CD14-positive monocyte (primary cell): ENCODE results near the gene GREB1L. TPM values are rescaled to one million over a fixed set of nuclear protein-coding genes. Genes with fewer than 3 reads are reported as not detected.

ENCODE experiments used
- DNase-seq, 3 donors: peaks; one replicate each; pipeline ENCODE4 v3.0.0-alpha.2; 2011 to 2022
- H2AFZ ChIP-seq: 2 replicates; pipeline ENCODE4 v1.6.0; 2012; ENCODE audit warnings: mild to moderate bottlenecking, low read depth, low read length, inconsistent platforms; ENCODE audit not compliant: insufficient read depth, poor library complexity, severe bottlenecking
- H3K27ac ChIP-seq, 2 donors: 1 replicate in 1 of 2; 2 replicates in 1 of 2; pipeline ENCODE4 v1.5.1; 2012 to 2013; ENCODE audit warnings: low read length in 2 of 2, control low read depth in 1 of 2, inconsistent platforms in 1 of 2, low read depth in 1 of 2, mild to moderate bottlenecking in 1 of 2
- H3K27me3 ChIP-seq, 2 donors: one replicate each; pipeline versions ENCODE4 v1.6.0 to v1.6.1; 2011 to 2013; ENCODE audit warnings: low read length in 2 of 2; ENCODE audit not compliant: control insufficient read depth in 2 of 2, insufficient read depth in 2 of 2
- H3K36me3 ChIP-seq, 2 donors: replicated peaks in 1 of 2; 1 replicate in 1 of 2; 2 replicates in 1 of 2; pipeline versions ENCODE4 v1.5.1 to v1.6.1; 2012 to 2013; ENCODE audit warnings: low read length in 2 of 2, control low read depth in 1 of 2, inconsistent platforms in 1 of 2, mild to moderate bottlenecking in 1 of 2; ENCODE audit not compliant: insufficient read depth in 2 of 2, control insufficient read depth in 1 of 2
- H3K4me1 ChIP-seq, 2 donors: 1 replicate in 1 of 2; 2 replicates in 1 of 2; pipeline versions ENCODE4 v1.5.1 to v1.6.1; 2012 to 2013; ENCODE audit warnings: low read length in 2 of 2, control low read depth in 1 of 2, inconsistent platforms in 1 of 2, mild to moderate bottlenecking in 1 of 2, moderate library complexity in 1 of 2; ENCODE audit not compliant: insufficient read depth in 2 of 2, control insufficient read depth in 1 of 2
- H3K4me2 ChIP-seq: replicated peaks from 2 replicates; pipeline ENCODE3; 2012; ENCODE audit warnings: low read length, moderate library complexity, mild to moderate bottlenecking; ENCODE audit not compliant: poor library complexity, severe bottlenecking; ENCODE audit errors: extremely low read depth
- H3K4me3 ChIP-seq, 3 experiments: fragments of 200-600 bp in 1 of 3; sonication (generic) in 1 of 3; replicated peaks in 1 of 3; 1 replicate in 2 of 3; 2 replicates in 1 of 3; pipeline ENCODE4 v1.5.1; 2011 to 2013; ENCODE audit warnings: low read length in 3 of 3, mild to moderate bottlenecking in 3 of 3, control low read depth in 2 of 3, low read depth in 2 of 3, inconsistent platforms in 1 of 3, moderate library complexity in 1 of 3
- H3K79me2 ChIP-seq: 2 replicates; pipeline ENCODE4 v1.6.0; 2012; ENCODE audit warnings: mild to moderate bottlenecking, control low read depth, inconsistent platforms, low read length, moderate library complexity; ENCODE audit not compliant: insufficient read depth
- H3K9ac ChIP-seq: 2 replicates; pipeline ENCODE4 v1.6.0; 2017; ENCODE audit warnings: low read length, mild to moderate bottlenecking; ENCODE audit not compliant: insufficient read depth, poor library complexity, severe bottlenecking
- H3K9me3 ChIP-seq, 2 donors: replicated peaks in 1 of 2; 1 replicate in 1 of 2; 2 replicates in 1 of 2; pipeline versions ENCODE4 v1.5.1 to v1.6.1; 2012 to 2013; ENCODE audit warnings: low read length in 2 of 2, control low read depth in 1 of 2; ENCODE audit not compliant: control insufficient read depth in 1 of 2, insufficient read depth in 1 of 2
- H4K20me1 ChIP-seq: 2 replicates; pipeline ENCODE4 v1.6.0; 2012; ENCODE audit warnings: mild to moderate bottlenecking, low read length, control low read depth, moderate library complexity; ENCODE audit not compliant: insufficient read depth
- H3K27ac Mint-ChIP-seq, 7 donors: one replicate each; pipeline ENCODE4 v1.8.0; 2020; ENCODE audit warnings: mild to moderate bottlenecking in 7 of 7, mixed read lengths in 7 of 7, moderate library complexity in 6 of 7, inconsistent platforms in 2 of 7
- H3K27me3 Mint-ChIP-seq, 3 donors: one replicate each; pipeline ENCODE4 v1.8.0; 2021 to 2022; ENCODE audit warnings: low read depth in 3 of 3, mild to moderate bottlenecking in 3 of 3, mixed read lengths in 3 of 3, moderate library complexity in 3 of 3, inconsistent platforms in 1 of 3
- H3K36me3 Mint-ChIP-seq, 2 donors: one replicate each; pipeline ENCODE4 v1.8.0; 2020; ENCODE audit warnings: mixed read lengths in 2 of 2, inconsistent platforms in 1 of 2, mild to moderate bottlenecking in 1 of 2
- H3K4me1 Mint-ChIP-seq: one replicate; pipeline ENCODE4 v1.8.0; 2020; ENCODE audit warnings: mild to moderate bottlenecking, mixed read lengths
- H3K4me3 Mint-ChIP-seq, 2 donors: one replicate each; pipeline ENCODE4 v1.8.0; 2020; ENCODE audit warnings: mild to moderate bottlenecking in 2 of 2, mixed read lengths in 2 of 2, moderate library complexity in 1 of 2
- H3K9me3 Mint-ChIP-seq, 7 donors: one replicate each; pipeline ENCODE4 v1.8.0; 2020 to 2022; ENCODE audit warnings: mixed read lengths in 7 of 7, mild to moderate bottlenecking in 6 of 7, moderate library complexity in 6 of 7, inconsistent platforms in 2 of 7
- WGBS: methylation state at CpG from one replicate; pipeline ENCODE4 v1.1.5; 2013; ENCODE audit warnings: missing lambda C conversion rate; ENCODE audit not compliant: insufficient coverage; 5-methylcytosine and 5-hydroxymethylcytosine counted together
- intact Hi-C, 2 donors: fragments of 100-400 bp; cut with micrococcal nuclease; formaldehyde crosslinking; loops; one replicate each; pipeline versions ENCODE4 v1.15.0 to v1.15.1; 2023
- polyA plus RNA-seq, 3 donors: library from polyadenylated mRNA; depleted of rRNA in 1 of 3; unstranded in 2 of 3; stranded (reverse) in 1 of 3; fragments of 300-500 nt in 2 of 3; fragments of >200 nt in 1 of 3; fragmentation: Illumina TruSeq in 2 of 3; gene quantifications; 1 replicate in 2 of 3; 2 replicates in 1 of 3; pipeline ENCODE4 v1.2.3, GENCODE V29; 2012 to 2021
- TF ChIP-seq, protein P1 (sequence below): fragments of 200-600 bp; IDR thresholded peaks from one replicate; pipeline ENCODE4 v1.8.0; 2022; ENCODE audit warnings: antibody characterized with exemption, mild to moderate bottlenecking

GREB1L gene
- polyA plus RNA-seq, 3 donors, result 0.02 to 0.03 TPM; not detected in 1

DNA sequence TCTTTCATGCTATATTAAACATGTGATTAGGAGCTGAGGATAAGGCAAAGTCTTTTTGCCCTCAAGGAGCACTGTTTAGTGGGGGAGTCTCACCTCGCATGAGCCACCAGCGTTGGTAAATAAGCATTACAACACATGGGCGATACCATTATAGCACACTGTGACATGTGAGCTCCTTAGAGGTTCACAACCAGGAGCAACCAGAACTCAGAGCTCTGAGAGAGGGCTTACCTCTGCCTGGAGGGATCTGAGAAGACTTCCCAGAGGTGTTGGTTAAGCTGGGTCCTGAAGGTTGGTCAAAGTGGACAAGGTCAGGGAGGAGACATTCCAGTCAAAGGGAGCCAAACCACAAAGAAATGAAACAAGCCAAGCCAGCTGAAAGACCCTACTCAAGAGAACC lies 199.6 kb downstream of the GREB1L start:
- no peak overlapping the region for H3K27ac Mint-ChIP-seq
- H2AFZ ChIP-seq, result no peak overlapping the region
- H3K4me1 ChIP-seq, result no peaks in the 10 kb centered on the region
- TF ChIP-seq, protein P1, sequence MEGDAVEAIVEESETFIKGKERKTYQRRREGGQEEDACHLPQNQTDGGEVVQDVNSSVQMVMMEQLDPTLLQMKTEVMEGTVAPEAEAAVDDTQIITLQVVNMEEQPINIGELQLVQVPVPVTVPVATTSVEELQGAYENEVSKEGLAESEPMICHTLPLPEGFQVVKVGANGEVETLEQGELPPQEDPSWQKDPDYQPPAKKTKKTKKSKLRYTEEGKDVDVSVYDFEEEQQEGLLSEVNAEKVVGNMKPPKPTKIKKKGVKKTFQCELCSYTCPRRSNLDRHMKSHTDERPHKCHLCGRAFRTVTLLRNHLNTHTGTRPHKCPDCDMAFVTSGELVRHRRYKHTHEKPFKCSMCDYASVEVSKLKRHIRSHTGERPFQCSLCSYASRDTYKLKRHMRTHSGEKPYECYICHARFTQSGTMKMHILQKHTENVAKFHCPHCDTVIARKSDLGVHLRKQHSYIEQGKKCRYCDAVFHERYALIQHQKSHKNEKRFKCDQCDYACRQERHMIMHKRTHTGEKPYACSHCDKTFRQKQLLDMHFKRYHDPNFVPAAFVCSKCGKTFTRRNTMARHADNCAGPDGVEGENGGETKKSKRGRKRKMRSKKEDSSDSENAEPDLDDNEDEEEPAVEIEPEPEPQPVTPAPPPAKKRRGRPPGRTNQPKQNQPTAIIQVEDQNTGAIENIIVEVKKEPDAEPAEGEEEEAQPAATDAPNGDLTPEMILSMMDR, result no peak
- peaks cover 0 to 4% of the 10 kb centered on the region in 2 donors for H3K27me3 ChIP-seq
- H3K4me2 ChIP-seq, result no peak overlapping the region
- no peak overlapping the region for H3K4me3 Mint-ChIP-seq
- H3K27ac ChIP-seq, result no peak overlapping the region
- no peaks in the 10 kb centered on the region for H4K20me1 ChIP-seq
- H3K9me3 Mint-ChIP-seq, result peaks cover 0 to 3% (median 0%) of the 10 kb centered on the region in 7 donors
- 100% methylated on average over 3 of the region's 3 CpGs for WGBS
- no peaks in the 10 kb centered on the region for H3K36me3 Mint-ChIP-seq
- H3K36me3 ChIP-seq, result no peaks in the 10 kb centered on the region
- no peaks in the 10 kb centered on the region for H3K4me1 Mint-ChIP-seq
- intact Hi-C loops, result no loop called here
- DNase-seq, result no peak
- no peak overlapping the region for H3K4me3 ChIP-seq
- H3K27me3 Mint-ChIP-seq, result peaks cover 3 to 16% (median 8%) of the 10 kb centered on the region in 3 donors
- H3K9ac ChIP-seq, result no peak overlapping the region
- no peaks in the 10 kb centered on the region for H3K79me2 ChIP-seq
- no peaks in the 10 kb centered on the region for H3K9me3 ChIP-seq

DNA sequence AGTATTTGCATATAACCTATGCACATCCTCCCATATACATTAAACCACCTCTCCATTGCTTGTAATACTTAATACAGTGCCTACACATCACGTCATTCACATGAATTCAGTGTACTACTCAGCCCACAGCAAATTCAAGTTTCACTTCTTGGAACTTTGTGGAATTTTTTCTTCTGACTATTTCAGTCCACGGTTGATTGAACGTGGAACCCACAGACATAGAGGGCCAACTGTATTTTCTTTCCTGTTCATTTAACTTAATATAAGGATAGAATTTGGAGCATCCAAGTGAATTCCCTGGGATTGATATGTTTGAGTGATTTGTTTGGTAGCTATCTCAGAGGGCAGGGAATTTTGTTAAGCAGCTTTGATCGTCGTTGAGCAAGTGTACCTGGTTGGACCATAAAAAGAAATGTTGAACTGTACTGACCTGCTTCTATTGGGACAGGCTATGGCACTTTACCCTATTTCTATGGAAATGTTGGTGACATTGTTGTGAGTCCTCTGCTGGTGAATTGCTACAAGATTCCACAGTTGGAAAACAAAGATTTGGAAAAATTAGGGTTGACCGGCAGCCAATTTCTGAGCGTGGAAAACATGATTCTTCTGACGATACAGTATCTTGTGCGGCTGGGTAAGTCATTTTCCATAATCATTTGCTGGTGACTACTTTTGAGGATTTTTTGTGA lies 201.9 kb downstream of the GREB1L start:
- DNase-seq, result no peak
- H3K4me3 Mint-ChIP-seq, result no peak overlapping the region
- TF ChIP-seq, protein P1, result no peak

More for the DNA sequence above, 201.9 kb downstream of the GREB1L start:
- peaks cover 6% of the 10 kb centered on the region for H3K4me1 Mint-ChIP-seq
- Histone ChIP-seq H4K20me1 (no peaks in the 10 kb centered on the region), H3K27me3 (peaks cover 0 to 4% of the 10 kb centered on the region in 2 donors), H3K79me2 (no peaks in the 10 kb centered on the region), H3K9me3 (no peaks in the 10 kb centered on the region), H3K9ac (no peak overlapping the region), H3K27ac (no peak overlapping the region), H3K4me3 (no peak overlapping the region), H2AFZ (no peak overlapping the region), H3K4me2 (no peak overlapping the region), H3K36me3 (no peaks in the 10 kb centered on the region), H3K4me1 (no peaks in the 10 kb centered on the region)
- no peaks in the 10 kb centered on the region for H3K36me3 Mint-ChIP-seq
- no peak overlapping the region for H3K27ac Mint-ChIP-seq
- WGBS, result 81% methylated on average over 3 of the region's 9 CpGs
- intact Hi-C loops, result no loop called here
- H3K9me3 Mint-ChIP-seq, result peaks cover 0 to 3% (median 0%) of the 10 kb centered on the region in 7 donors
- H3K27me3 Mint-ChIP-seq, result peaks cover 3 to 10% (median 6%) of the 10 kb centered on the region in 3 donors
